ENCODE data around the gene BDH1. TPM values are rescaled to one million over a fixed set of nuclear protein-coding genes. Genes with fewer than 3 reads are reported as not detected.
A peak's percentile ranks its signal among the peaks of the same experiment; 100 is the strongest.

BDH1 gene
- total and polyA plus RNA-seq, 2 of the 13 experiments (the other 11 are each of a cell fraction or from before 2014, with no cell fraction given): 21.2 to 71.9 TPM

- TF ChIP-seq DMTF1 (CRISPR knock-in tag; IDR thresholded peaks at IDR 0.05) (0 out of 2 replicates have a peak, but pooled peaks have one; percentile 37), THAP11 (CRISPR knock-in tag; IDR thresholded peaks at IDR 0.05) (no peak), BRCA1 (CRISPR knock-in tag; IDR thresholded peaks at IDR 0.05) (no peak), PATZ1 (CRISPR knock-in tag; IDR thresholded peaks at IDR 0.05) (no peak), NFE2L2 (IDR thresholded peaks at IDR 0.05; ENCODE audit: low read length) (peak; percentile 78), IRF9 (CRISPR knock-in tag; IDR thresholded peaks at IDR 0.05; ENCODE audit: borderline replicate concordance) (no peak), EP300 (IDR thresholded peaks at IDR 0.05; ENCODE audit: low read depth in 2 of 2, low read length in 2 of 2) (peak in 1 of 2 experiments; percentile 22; a peak in 1 of 4 replicates), EP300 (CRISPR knock-in tag; IDR thresholded peaks at IDR 0.05; ENCODE audit: borderline replicate concordance) (no peak), SP4 (CRISPR knock-in tag; IDR thresholded peaks at IDR 0.05) (0 out of 2 replicates have a peak, but pooled peaks have one; percentile 37), ZNF274 (CRISPR knock-in tag; IDR thresholded peaks at IDR 0.05) (0 out of 2 replicates have a peak, but pooled peaks have one; percentile 55), ZKSCAN5 (CRISPR knock-in tag; IDR thresholded peaks at IDR 0.05) (0 out of 2 replicates have a peak, but pooled peaks have one; percentile 42), ZBTB44 (CRISPR knock-in tag; IDR thresholded peaks at IDR 0.05) (no peak), ZNF546 (CRISPR knock-in tag; conservative IDR thresholded peaks at IDR 0.05) (no peak), ZNF124 (CRISPR knock-in tag; IDR thresholded peaks at IDR 0.05) (no peak)
These were observed 36.7 kb upstream of the BDH1 start (continued) for GRCh38 chr3:197592361-197593045.
